Measurements from ENCODE around the gene DHRS7B. TPM values are rescaled to one million over a fixed set of nuclear protein-coding genes. Genes with fewer than 3 reads are reported as not detected.
A peak's percentile ranks its signal among the peaks of the same experiment; 100 is the strongest.

Gene DHRS7B
- total and polyA plus RNA-seq, 8 donors = 7.3 to 30.4 (median 12.8) TPM

DNA sequence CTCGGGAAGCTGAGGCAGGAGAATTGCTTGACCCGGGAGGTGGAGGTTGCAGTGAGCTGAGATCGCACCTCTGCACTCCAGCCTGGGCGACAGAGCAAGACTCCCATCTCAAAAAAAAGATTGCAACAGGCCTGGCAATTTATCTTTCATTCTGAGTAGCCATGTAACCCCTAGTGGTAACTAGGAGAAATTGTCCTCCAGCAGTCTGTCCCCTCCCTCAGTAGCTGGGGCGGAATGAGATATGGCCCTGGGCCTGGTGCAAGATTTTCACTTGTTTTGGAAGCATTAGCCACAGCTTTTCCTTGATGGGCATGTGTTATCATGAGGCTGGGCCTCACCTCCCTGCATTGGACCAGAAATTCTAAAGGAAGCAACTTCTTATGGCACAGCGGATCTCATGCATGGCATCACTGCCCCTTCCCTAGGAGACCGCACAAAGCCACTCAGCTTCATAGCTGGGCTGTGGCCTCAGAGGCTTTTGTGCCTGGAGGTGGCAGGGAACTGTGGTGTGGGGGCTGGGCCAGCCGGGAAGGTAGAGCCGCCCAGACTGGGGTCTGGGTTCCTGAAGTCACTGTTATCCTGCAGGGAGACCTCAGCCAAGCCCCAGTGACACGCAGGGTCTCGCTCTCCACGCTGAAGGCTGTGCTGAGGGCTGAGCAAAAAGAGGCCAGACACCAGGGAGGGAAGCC is 113.1 kb downstream of the DHRS7B start:
- no peak for FAIRE-seq
- Histone ChIP-seq H3K4me1 (no peaks in the 10 kb centered on the region), H3K27ac (no peak overlapping the region), H3K9me3 (no peaks in the 10 kb centered on the region), H3K36me3 (no peaks in the 10 kb centered on the region), H3K4me3 (no peak overlapping the region), H3K27me3 (no peaks in the 10 kb centered on the region)
- intact Hi-C loops (cut with DNase I) = no loop called here
- ATAC-seq = peak in 3 of 4 donors; percentile 54 to 62 (median 60)
- DNase-seq = no peak
- TF ChIP-seq, protein P1, sequence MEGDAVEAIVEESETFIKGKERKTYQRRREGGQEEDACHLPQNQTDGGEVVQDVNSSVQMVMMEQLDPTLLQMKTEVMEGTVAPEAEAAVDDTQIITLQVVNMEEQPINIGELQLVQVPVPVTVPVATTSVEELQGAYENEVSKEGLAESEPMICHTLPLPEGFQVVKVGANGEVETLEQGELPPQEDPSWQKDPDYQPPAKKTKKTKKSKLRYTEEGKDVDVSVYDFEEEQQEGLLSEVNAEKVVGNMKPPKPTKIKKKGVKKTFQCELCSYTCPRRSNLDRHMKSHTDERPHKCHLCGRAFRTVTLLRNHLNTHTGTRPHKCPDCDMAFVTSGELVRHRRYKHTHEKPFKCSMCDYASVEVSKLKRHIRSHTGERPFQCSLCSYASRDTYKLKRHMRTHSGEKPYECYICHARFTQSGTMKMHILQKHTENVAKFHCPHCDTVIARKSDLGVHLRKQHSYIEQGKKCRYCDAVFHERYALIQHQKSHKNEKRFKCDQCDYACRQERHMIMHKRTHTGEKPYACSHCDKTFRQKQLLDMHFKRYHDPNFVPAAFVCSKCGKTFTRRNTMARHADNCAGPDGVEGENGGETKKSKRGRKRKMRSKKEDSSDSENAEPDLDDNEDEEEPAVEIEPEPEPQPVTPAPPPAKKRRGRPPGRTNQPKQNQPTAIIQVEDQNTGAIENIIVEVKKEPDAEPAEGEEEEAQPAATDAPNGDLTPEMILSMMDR (IDR thresholded peaks at IDR 0.05) = peak in 3 of 4 donors; percentile 18 to 37 (median 20)
- WGBS, 2 donors = 70 to 75% methylated on average over 12 of the region's 12 CpGs

DNA sequence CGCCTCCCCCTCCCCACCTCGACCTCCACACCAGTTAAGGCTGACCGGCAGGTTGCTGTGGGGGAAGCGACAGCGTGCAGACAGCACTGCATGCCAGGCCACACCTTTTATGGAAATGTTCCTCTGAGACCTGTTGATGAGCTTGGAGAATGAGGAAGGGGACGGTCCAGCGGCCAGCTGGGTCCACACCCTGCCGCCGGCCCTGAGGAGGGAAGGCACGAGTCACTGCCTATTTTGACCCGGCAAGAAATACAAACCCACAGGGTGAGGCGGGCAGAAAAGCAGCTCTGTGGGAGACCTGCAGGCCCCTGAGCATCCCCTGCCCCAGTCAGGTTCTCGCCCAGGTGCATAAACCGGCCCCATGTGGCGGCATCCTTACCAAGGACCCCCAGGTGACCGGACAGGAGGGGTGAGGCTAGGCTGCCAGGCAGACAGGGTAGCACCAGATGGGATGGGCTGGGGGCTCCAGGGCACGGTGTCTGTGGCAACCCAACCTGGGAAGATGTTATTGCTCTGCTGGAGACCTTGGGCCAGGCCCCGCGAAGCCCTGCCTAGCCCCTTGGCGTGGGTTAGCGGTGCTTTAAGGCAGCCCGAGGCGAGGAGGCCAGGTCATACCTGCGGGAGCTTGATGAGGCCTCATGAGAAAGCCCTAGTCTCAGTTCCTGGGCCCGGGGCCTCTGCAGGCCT is 113.7 kb downstream of the DHRS7B start:
- Histone ChIP-seq H3K9me3 (no peaks in the 10 kb centered on the region), H3K27me3 (no peaks in the 10 kb centered on the region), H3K4me3 (no peak overlapping the region), H3K4me1 (no peaks in the 10 kb centered on the region), H3K27ac (no peak overlapping the region), H3K36me3 (no peaks in the 10 kb centered on the region)
- ATAC-seq (no peak), FAIRE-seq (no peak), DNase-seq (no peak)
- TF ChIP-seq, protein P1 (IDR thresholded peaks at IDR 0.05) = no peak
- 73 to 74% methylated on average over 25 of the region's 25 CpGs for WGBS, 2 donors
- intact Hi-C loops (cut with DNase I) = no loop called here

Other genes with a start within 250 kb of the DHRS7B start
- gene USP22, start 84.0 kb upstream of the DHRS7B start, total RNA-seq = 100 to 1,000 TPM in 1 of 6 donors, 10 to 100 TPM in 5; 65.6 to 102 (median 78.0) TPM
- 10 to 100 TPM; 22.7 to 35.5 TPM for gene USP22, start 84.0 kb upstream of the DHRS7B start, polyA plus RNA-seq
- gene TMEM11, start 87.2 kb downstream of the DHRS7B start, total RNA-seq = 10 to 100 TPM in 1 of 6 donors, 1 to 10 TPM in 5; 6.1 to 10.6 (median 9.1) TPM
- 10 to 100 TPM; 11.9 to 16.0 TPM for gene TMEM11, start 87.2 kb downstream of the DHRS7B start, polyA plus RNA-seq
- 1 to 10 TPM; 3.1 to 8.3 (median 5.3) TPM for gene NATD1, start 126.4 kb downstream of the DHRS7B start, total RNA-seq
- 1 to 10 TPM; 2.3 TPM for gene NATD1, start 126.4 kb downstream of the DHRS7B start, polyA plus RNA-seq
- gene MAP2K3, start 157.7 kb downstream of the DHRS7B start, total RNA-seq = 10 to 100 TPM; 16.4 to 25.0 (median 19.9) TPM
- gene MAP2K3, start 157.7 kb downstream of the DHRS7B start, polyA plus RNA-seq = 10 to 100 TPM; 21.9 to 40.9 TPM
- gene KCNJ12, start 249.4 kb downstream of the DHRS7B start, total RNA-seq = under 1 TPM; 0.09 to 0.37 (median 0.12) TPM
- gene KCNJ12, start 249.4 kb downstream of the DHRS7B start, polyA plus RNA-seq = under 1 TPM; 0.15 to 0.16 TPM

All from pancreas (tissue), 10 donors.